ENCODE data around the gene PLCG2.
"Not testable (repeated sequence)": the region's sequence is repeated elsewhere in the genome, so short reads cannot be mapped to it uniquely, and the experiment has no call there.

Gene PLCG2

GRCh38 chr16:81927561-81928185 lies 148.6 kb downstream of the PLCG2 start:
- Histone ChIP-seq H3K36me3 (ENCODE audit: insufficient read depth, low read length) (no peaks in the 10 kb centered on the region), H3K27ac (ENCODE audit: low read depth, low read length) (no peak overlapping the region), H3K9me3 (ENCODE audit: low read length) (no peaks in the 10 kb centered on the region), H3K9ac (ENCODE audit: low read length) (no peak overlapping the region), H3K27me3 (ENCODE audit: control insufficient read depth in 1 of 2, insufficient read depth in 2 of 2, low read length in 2 of 2) (no peaks in the 10 kb centered on the region), H3K4me1 (ENCODE audit: insufficient read depth, low read length) (no peaks in the 10 kb centered on the region), H3K4me3 (ENCODE audit: low read depth in 1 of 2, low read length in 2 of 2) (no peak overlapping the region)

DNA sequence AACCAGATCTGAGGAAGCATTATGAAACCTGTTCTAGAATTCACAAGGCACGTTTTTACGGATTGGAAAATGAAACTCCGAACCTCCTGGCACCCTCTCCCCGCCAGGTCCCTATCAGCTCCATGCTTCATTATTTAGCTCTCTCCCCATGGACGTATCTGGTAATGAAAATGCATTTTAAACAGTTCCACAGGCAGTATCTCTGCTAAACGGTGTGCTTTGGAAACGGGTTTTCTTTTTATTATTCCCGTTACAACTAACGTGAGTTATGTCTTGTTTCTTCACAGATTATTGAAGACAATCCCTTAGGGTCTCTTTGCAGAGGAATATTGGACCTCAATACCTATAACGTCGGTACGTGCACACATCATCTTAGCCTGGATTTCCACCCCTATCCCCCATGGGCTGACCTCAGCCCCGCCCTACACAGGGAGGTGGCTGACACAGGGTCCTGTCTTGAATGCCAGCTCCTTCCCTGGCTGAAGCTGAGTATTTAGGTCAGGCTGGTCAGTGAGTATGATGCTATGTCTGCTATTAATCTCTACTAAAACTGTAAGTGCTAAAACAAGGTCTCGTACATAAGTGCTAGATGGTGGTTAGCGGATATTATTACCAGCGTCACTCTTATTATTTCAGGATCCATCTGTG lies 149.3 kb downstream of the PLCG2 start:
- no peaks in the 10 kb centered on the region for H3K9me3 ChIP-seq (ENCODE audit: low read length)
- no peaks in the 10 kb centered on the region for H3K36me3 ChIP-seq (ENCODE audit: insufficient read depth, low read length)

DNA sequence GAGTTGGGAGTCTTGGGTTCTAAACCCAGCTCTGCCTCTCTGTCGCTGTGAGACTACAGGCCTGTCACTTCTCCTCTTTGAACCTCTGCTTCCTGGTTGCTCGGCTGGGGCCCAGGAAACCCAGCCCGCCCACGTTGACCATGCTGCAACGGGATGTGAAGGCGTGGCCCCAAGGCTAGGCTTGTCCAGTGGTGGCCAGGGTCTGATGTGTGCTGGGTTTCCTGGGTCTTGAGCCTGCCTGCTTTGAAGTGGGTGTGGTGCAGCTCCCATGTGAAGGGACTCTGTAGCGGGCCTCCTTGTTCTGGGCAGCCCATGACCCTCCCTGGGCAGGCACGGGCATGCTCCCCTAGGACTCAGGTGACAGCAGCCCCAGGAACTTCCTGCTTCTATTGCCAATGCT lies 149.9 kb downstream of the PLCG2 start:
- Histone ChIP-seq H3K9ac (ENCODE audit: low read length) (no peak overlapping the region), H3K27me3 (ENCODE audit: control insufficient read depth in 1 of 2, insufficient read depth in 2 of 2, low read length in 2 of 2) (no peaks in the 10 kb centered on the region), H3K4me3 (ENCODE audit: low read depth in 1 of 2, low read length in 2 of 2) (no peak overlapping the region), H3K4me1 (ENCODE audit: insufficient read depth, low read length) (no peaks in the 10 kb centered on the region), H3K27ac (ENCODE audit: low read depth, low read length) (no peak overlapping the region), H3K36me3 (ENCODE audit: insufficient read depth, low read length) (no peaks in the 10 kb centered on the region), H3K9me3 (ENCODE audit: low read length) (no peaks in the 10 kb centered on the region)

More for the DNA sequence above, 149.3 kb downstream of the PLCG2 start:
- no peaks in the 10 kb centered on the region for H3K27me3 ChIP-seq (ENCODE audit: control insufficient read depth in 1 of 2, insufficient read depth in 2 of 2, low read length in 2 of 2)
- no peak overlapping the region for H3K9ac ChIP-seq (ENCODE audit: low read length)
- H3K4me3 ChIP-seq (ENCODE audit: low read depth in 1 of 2, low read length in 2 of 2): no peak overlapping the region
- no peaks in the 10 kb centered on the region for H3K4me1 ChIP-seq (ENCODE audit: insufficient read depth, low read length)
- no peak overlapping the region for H3K27ac ChIP-seq (ENCODE audit: low read depth, low read length)

DNA sequence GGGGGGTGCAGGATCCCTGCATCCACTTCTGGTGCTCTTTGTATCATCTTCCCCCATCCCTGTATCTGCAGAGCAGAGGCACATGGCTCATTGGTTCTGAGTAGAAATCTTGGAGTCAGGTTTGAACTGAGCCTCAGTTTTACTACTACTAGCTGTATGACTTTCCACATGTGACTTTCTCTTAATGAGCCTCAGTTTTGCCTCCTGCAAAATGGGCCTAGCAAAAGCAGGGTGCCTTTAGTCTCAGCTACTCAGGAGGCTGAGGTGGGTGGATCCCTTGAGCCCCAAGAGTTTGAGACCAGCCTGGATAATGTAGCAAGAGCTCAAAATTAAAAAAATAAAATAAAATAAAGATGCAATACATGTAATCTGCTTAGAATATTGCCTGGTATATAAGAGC lies 150.8 kb downstream of the PLCG2 start:
- H3K27ac ChIP-seq (ENCODE audit: low read depth, low read length): no peak overlapping the region
- H3K4me3 ChIP-seq (ENCODE audit: low read depth in 1 of 2, low read length in 2 of 2): no peak overlapping the region
- H3K9me3 ChIP-seq (ENCODE audit: low read length): no peaks in the 10 kb centered on the region
- no peak overlapping the region for H3K9ac ChIP-seq (ENCODE audit: low read length)
- no peaks in the 10 kb centered on the region for H3K4me1 ChIP-seq (ENCODE audit: insufficient read depth, low read length)
- H3K27me3 ChIP-seq (ENCODE audit: control insufficient read depth in 1 of 2, insufficient read depth in 2 of 2, low read length in 2 of 2): no peaks in the 10 kb centered on the region
- H3K36me3 ChIP-seq (ENCODE audit: insufficient read depth, low read length): no peaks in the 10 kb centered on the region

DNA sequence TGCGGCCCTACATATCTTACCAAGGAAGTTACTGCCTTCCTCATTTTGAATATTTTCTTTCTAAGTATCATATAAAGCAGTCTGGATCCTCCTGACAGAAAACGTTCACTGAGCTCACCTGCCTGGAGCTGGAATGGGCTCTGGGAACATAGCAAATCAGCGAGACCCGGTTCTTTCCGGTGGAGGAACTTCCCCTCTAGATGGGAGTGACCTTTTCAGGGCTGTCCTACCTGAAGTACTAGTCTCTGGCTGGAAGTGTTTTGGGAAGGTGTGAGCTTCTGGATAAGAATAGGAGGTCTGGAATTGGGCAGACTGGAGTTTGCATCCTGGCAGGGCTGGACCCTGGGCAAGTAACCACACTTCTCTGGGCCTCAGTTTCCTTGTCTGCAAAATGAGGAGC lies 152.8 kb downstream of the PLCG2 start:
- peaks cover 14% of the 10 kb centered on the region for H3K4me1 ChIP-seq (ENCODE audit: insufficient read depth, low read length)
- no peak overlapping the region for H3K4me3 ChIP-seq (ENCODE audit: low read depth in 1 of 2, low read length in 2 of 2)
- no peaks in the 10 kb centered on the region for H3K9me3 ChIP-seq (ENCODE audit: low read length)
- H3K27ac ChIP-seq (ENCODE audit: low read depth, low read length): no peak overlapping the region
- H3K36me3 ChIP-seq (ENCODE audit: insufficient read depth, low read length): no peaks in the 10 kb centered on the region
- H3K27me3 ChIP-seq (ENCODE audit: control insufficient read depth in 1 of 2, insufficient read depth in 2 of 2, low read length in 2 of 2): no peaks in the 10 kb centered on the region
- no peak overlapping the region for H3K9ac ChIP-seq (ENCODE audit: low read length)

DNA sequence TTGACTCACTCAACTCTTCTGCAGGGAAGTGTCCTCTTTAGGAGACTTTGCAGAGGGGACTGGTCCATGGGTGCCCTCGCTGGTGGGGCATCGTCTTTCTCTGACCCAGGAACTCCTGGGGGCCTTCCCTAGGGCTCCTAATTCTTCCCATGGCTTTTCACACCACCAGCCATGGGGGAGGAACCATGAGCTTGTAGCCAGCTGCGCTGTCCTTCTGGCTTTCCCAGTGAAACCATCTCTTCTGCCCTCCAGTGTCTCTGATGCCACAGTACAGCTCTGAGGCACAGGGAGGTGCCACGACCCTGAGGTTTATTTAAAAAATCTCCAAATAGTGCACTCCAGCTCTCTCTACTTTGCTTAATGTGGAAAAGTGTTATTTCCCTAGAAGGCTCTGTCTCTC lies 153.6 kb downstream of the PLCG2 start:
- Histone ChIP-seq H3K9me3 (ENCODE audit: low read length) (no peaks in the 10 kb centered on the region), H3K36me3 (ENCODE audit: insufficient read depth, low read length) (no peaks in the 10 kb centered on the region), H3K4me1 (ENCODE audit: insufficient read depth, low read length) (peaks cover 21% of the 10 kb centered on the region), H3K27ac (ENCODE audit: low read depth, low read length) (no peak overlapping the region), H3K27me3 (ENCODE audit: control insufficient read depth in 1 of 2, insufficient read depth in 2 of 2, low read length in 2 of 2) (no peaks in the 10 kb centered on the region), H3K9ac (ENCODE audit: low read length) (no peak overlapping the region), H3K4me3 (ENCODE audit: low read depth in 1 of 2, low read length in 2 of 2) (no peak overlapping the region)

GRCh38 chr16:81933361-81933760 lies 154.3 kb downstream of the PLCG2 start:
- Histone ChIP-seq H3K27me3 (ENCODE audit: control insufficient read depth in 1 of 2, insufficient read depth in 2 of 2, low read length in 2 of 2) (no peaks in the 10 kb centered on the region), H3K36me3 (ENCODE audit: insufficient read depth, low read length) (no peaks in the 10 kb centered on the region), H3K4me1 (ENCODE audit: insufficient read depth, low read length) (peaks cover 21% of the 10 kb centered on the region), H3K27ac (ENCODE audit: low read depth, low read length) (no peak overlapping the region), H3K9me3 (ENCODE audit: low read length) (no peaks in the 10 kb centered on the region), H3K4me3 (ENCODE audit: low read depth in 1 of 2, low read length in 2 of 2) (no peak overlapping the region), H3K9ac (ENCODE audit: low read length) (no peak overlapping the region)

GRCh38 chr16:81934711-81935110 lies 155.6 kb downstream of the PLCG2 start:
- H3K9me3 ChIP-seq (ENCODE audit: low read length); H3K27ac ChIP-seq (ENCODE audit: low read depth, low read length); H3K36me3 ChIP-seq (ENCODE audit: insufficient read depth, low read length); H3K4me3 ChIP-seq (ENCODE audit: low read depth in 1 of 2, low read length in 2 of 2); H3K9ac ChIP-seq (ENCODE audit: low read length); H3K27me3 ChIP-seq (ENCODE audit: control insufficient read depth in 1 of 2, insufficient read depth in 2 of 2, low read length in 2 of 2): not testable (repeated sequence)
- H3K4me1 ChIP-seq (ENCODE audit: insufficient read depth, low read length): peaks cover 21% of the 10 kb centered on the region

DNA sequence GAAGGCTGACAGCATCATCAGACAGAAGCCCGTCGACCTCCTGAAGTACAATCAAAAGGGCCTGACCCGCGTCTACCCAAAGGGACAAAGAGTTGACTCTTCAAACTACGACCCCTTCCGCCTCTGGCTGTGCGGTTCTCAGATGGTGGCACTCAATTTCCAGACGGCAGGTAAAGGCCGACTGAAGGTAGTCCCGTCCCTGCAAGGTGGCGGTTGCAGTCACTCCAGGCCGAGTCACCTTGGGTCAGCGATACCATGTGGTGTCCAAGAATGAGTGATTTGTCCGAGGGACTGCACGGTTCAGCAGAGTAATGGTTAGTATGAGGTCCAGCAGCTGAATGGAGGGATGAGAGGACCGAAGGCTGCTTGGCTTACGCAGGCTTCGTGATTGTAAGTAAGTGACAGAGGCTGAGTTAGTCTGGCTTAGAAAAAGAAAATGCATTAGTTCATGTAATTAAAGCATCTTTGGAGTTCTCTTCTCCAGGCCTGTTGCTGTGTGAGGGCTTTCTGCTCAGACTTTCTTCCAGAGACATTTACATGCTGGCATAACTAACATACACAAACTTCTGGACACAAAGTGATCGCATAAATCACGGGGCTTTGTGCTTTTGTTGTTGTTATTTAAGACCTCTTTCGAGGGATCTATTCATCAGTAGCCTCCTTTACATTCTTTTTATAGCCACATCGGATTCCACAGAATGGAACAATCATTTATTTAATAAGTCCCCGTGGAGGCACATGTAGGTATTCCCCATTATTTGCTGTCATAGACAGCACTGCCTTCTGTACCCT lies 157.3 kb downstream of the PLCG2 start:
- Histone ChIP-seq H3K9ac (ENCODE audit: low read length) (no peak overlapping the region), H3K27me3 (ENCODE audit: control insufficient read depth in 1 of 2, insufficient read depth in 2 of 2, low read length in 2 of 2) (no peaks in the 10 kb centered on the region), H3K4me1 (ENCODE audit: insufficient read depth, low read length) (peaks cover 21% of the 10 kb centered on the region), H3K4me3 (ENCODE audit: low read depth in 1 of 2, low read length in 2 of 2) (no peak overlapping the region), H3K27ac (ENCODE audit: low read depth, low read length) (no peak overlapping the region), H3K36me3 (ENCODE audit: insufficient read depth, low read length) (no peaks in the 10 kb centered on the region), H3K9me3 (ENCODE audit: low read length) (no peaks in the 10 kb centered on the region)

DNA sequence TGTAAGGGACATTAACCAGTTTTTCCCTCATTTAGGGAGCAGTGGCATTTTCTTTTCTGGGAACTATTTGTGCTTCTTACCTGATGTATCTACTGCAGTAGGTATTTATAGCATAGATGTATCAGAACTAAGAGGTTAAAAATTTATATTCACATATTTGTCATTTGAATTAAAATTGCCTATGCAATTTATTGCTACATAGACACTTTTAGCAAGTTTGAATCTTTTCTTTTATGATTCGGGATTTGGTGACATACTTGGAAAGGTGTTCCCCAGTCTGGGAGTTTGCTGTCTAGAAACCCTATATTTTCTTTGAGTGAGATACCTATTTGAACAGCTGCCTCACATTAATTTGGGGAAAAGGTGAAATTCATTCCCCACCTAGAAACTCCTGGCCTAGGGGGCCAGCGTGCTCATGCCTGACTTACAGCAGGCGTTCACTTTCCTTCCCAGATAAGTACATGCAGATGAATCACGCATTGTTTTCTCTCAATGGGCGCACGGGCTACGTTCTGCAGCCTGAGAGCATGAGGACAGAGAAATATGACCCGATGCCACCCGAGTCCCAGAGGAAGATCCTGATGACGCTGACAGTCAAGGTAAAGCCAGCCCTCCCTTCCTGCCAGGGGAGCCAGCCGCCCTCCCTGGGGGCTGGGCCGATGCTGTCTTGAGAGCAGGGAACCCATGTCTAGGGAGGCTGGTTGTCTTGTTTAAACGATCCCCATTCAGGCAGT lies 158.4 kb downstream of the PLCG2 start:
- no peak overlapping the region for H3K27ac ChIP-seq (ENCODE audit: low read depth, low read length)
- no peaks in the 10 kb centered on the region for H3K36me3 ChIP-seq (ENCODE audit: insufficient read depth, low read length)
- no peak overlapping the region for H3K9ac ChIP-seq (ENCODE audit: low read length)

More for the DNA sequence above, 158.4 kb downstream of the PLCG2 start:
- no peak overlapping the region for H3K4me3 ChIP-seq (ENCODE audit: low read depth in 1 of 2, low read length in 2 of 2)
- H3K9me3 ChIP-seq (ENCODE audit: low read length): no peaks in the 10 kb centered on the region
- H3K27me3 ChIP-seq (ENCODE audit: control insufficient read depth in 1 of 2, insufficient read depth in 2 of 2, low read length in 2 of 2): no peaks in the 10 kb centered on the region
- H3K4me1 ChIP-seq (ENCODE audit: insufficient read depth, low read length): peaks cover 21% of the 10 kb centered on the region

All from muscle layer of colon (tissue), 2 donors.